HAP-1 (cell line): ENCODE results near the gene SRD5A1.

Experiments used
- DNase-seq, 2 experiments: peaks; one replicate each; pipeline ENCODE4 v3.0.0-alpha.2; 2016 to 2020; ENCODE audit warnings: low spot score in 2 of 2
- H3K27me3 ChIP-seq: fragments of 250-450 bp; sonication (Bioruptor Pico); 2 replicates; pipeline ENCODE4 v1.5.1; 2020; ENCODE audit warnings: low read depth, mild to moderate bottlenecking, moderate library complexity
- H3K36me3 ChIP-seq: fragments of 250-450 bp; sonication (Bioruptor Pico); replicated peaks from 2 replicates; pipeline ENCODE4 v1.5.1; 2020; ENCODE audit warnings: mild to moderate bottlenecking
- H3K4me1 ChIP-seq: fragments of 250-450 bp; sonication (Bioruptor Pico); 2 replicates; pipeline ENCODE4 v1.5.1; 2020; ENCODE audit warnings: mild to moderate bottlenecking
- H3K4me3 ChIP-seq: fragments of 250-450 bp; sonication (Bioruptor Pico); 2 replicates; pipeline ENCODE4 v1.5.1; 2020; ENCODE audit warnings: mild to moderate bottlenecking, moderate library complexity
- H3K9me3 ChIP-seq: fragments of 250-450 bp; sonication (Bioruptor Pico); 2 replicates; pipeline ENCODE4 v1.5.1; 2020; ENCODE audit warnings: mild to moderate bottlenecking, moderate library complexity
- in situ Hi-C: fragments of 300-500 bp; cut with MboI; formaldehyde crosslinking; loops from 3 replicates; pipeline ENCODE4 v1.14.3; 2020; ENCODE audit warnings: low sequenced_read_pairs, inconsistent platforms, mixed read lengths

SRD5A1 gene, protein sequence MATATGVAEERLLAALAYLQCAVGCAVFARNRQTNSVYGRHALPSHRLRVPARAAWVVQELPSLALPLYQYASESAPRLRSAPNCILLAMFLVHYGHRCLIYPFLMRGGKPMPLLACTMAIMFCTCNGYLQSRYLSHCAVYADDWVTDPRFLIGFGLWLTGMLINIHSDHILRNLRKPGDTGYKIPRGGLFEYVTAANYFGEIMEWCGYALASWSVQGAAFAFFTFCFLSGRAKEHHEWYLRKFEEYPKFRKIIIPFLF

GRCh38 chr5:6632888-6633468 lies at the start of gene SRD5A1, which contains the start of gene NSUN2:
Gene SRD5A1 (plus strand): TSS chr5:6633440. CDS start chr5:6633577, 137 bp downstream.
Gene NSUN2 (minus strand): TSS chr5:6633044. CDS start chr5:6632979, 65 bp downstream.
- Histone ChIP-seq H3K4me3 (peak within 1 kb of the TSS; percentile 83), H3K27me3 (no peaks in the 10 kb centered on the region), H3K4me1 (peaks cover 6% of the 10 kb centered on the region), H3K36me3 (peaks cover 49% of the 10 kb centered on the region), H3K9me3 (no peaks in the 10 kb centered on the region)
- peak; percentile 77 to 89 for DNase-seq
- in situ Hi-C loops: loop anchor here (5.0 kb wide), 1 partner anchor 84 kb away; no protein-coding TSS in a partner anchor

DNA sequence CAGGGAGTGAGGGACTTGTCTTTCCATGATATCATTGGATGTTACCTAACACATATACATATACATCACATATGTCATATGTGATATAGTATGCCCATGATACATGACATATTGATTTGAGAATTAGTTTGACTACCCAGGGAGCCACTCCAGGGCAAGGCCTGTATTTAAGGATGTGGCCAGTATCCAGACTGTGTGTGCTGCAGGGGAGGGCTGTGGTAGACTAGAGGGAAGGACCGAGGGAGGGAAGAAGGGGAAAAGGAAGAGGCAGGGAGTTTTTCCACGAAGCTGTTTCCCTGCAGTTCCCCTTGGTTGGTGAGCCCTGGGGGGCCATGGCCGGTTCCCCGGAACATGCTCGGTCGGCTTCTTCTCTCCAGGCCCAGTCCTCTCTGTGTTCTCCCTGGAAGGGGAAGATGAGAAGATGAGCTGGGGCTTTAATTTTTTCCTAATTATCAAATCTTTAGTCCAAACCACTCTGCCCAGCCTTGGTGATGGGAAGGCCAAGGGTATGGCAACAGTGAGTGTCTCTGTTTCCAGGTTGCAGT lies 49.1 kb upstream of the SRD5A1 start:
- in situ Hi-C loops: loop anchor here (25.0 kb wide), 1 partner anchor 1097 kb away; no protein-coding TSS in a partner anchor
- Histone ChIP-seq H3K27me3 (no peaks in the 10 kb centered on the region), H3K4me3 (no peak overlapping the region), H3K36me3 (no peaks in the 10 kb centered on the region), H3K9me3 (no peaks in the 10 kb centered on the region), H3K4me1 (no peaks in the 10 kb centered on the region)
- no peak for DNase-seq

GRCh38 chr5:6584727-6585126 lies 48.5 kb upstream of the SRD5A1 start:
- Histone ChIP-seq H3K4me3 (no peak overlapping the region), H3K4me1 (no peaks in the 10 kb centered on the region), H3K27me3 (no peaks in the 10 kb centered on the region), H3K36me3 (no peaks in the 10 kb centered on the region), H3K9me3 (no peaks in the 10 kb centered on the region)
- DNase-seq: no peak
- in situ Hi-C loops: loop anchor here (25.0 kb wide), 1 partner anchor 1097 kb away; no protein-coding TSS in a partner anchor

GRCh38 chr5:6585168-6585567 lies 48.1 kb upstream of the SRD5A1 start:
- in situ Hi-C loops: loop anchor here (25.0 kb wide), 1 partner anchor 1098 kb away; no protein-coding TSS in a partner anchor

DNA sequence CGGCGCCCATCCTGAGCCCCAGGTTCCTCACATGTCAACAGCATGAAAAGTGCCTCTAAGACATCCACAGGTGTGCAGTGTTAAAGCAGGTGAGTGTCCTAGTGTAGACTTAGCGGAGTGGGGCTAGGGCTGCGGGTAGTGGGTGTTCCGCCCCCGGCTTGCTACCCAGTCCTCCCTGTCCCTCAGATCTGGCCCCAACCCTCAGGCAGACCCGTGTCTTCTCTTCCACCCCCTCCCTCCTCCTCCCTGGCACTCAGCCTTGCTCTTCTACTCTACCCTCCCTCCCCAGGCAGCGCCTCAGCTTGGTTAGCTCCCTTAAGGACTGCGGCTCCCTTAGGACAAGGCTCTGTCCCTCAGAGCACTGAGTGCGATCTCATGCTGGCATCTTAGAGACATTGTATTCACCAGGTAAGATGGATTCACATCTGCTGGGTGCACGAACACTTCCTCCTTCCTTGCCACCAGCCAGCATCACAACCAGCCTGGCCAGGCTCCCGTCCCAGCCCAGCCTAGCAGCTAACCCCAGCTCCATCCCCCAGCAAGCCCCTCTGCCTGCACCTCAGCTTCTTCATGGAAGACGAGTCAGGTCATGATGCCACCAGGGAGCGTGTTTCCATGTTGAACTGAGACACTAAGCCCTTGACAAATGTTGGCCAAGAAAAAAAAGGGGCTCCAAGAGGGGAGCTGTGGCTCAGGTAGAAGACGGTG lies 47.1 kb upstream of the SRD5A1 start:
- H3K4me1 ChIP-seq: no peaks in the 10 kb centered on the region
- DNase-seq: no peak
- H3K36me3 ChIP-seq: no peaks in the 10 kb centered on the region
- H3K9me3 ChIP-seq: no peaks in the 10 kb centered on the region
- in situ Hi-C loops: loop anchor here (25.0 kb wide), 1 partner anchor 1099 kb away; no protein-coding TSS in a partner anchor
- H3K4me3 ChIP-seq: no peak overlapping the region
- H3K27me3 ChIP-seq: no peaks in the 10 kb centered on the region

More at GRCh38 chr5:6585168-6585567, 48.1 kb upstream of the SRD5A1 start:
- Histone ChIP-seq H3K36me3 (no peaks in the 10 kb centered on the region), H3K27me3 (no peaks in the 10 kb centered on the region), H3K4me3 (no peak overlapping the region), H3K9me3 (no peaks in the 10 kb centered on the region), H3K4me1 (no peaks in the 10 kb centered on the region)
- DNase-seq: no peak

DNA sequence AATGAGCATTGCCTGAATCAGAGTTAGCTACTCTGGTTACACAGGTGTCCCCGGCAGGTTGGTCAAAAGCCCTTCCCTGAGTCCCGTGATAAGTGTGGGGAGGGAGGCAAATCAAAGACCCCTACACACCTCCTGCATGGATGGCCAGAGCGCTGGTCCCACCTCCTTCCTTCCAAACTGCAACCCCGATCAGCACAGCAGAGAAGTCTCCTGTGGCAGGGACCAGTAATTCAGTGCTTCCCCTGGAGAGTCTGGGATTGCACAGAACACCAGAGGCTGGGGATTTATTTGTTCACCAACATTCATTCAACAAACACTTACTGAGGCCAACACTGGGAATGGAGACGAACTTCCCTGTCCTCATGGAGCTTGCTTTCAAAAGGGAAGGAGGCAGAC lies 46.6 kb upstream of the SRD5A1 start:
- H3K4me1 ChIP-seq: no peaks in the 10 kb centered on the region
- H3K9me3 ChIP-seq: no peaks in the 10 kb centered on the region
- no peaks in the 10 kb centered on the region for H3K36me3 ChIP-seq
- H3K4me3 ChIP-seq: no peak overlapping the region
- no peak for DNase-seq
- in situ Hi-C loops: loop anchor here (25.0 kb wide), 1 partner anchor 1099 kb away; no protein-coding TSS in a partner anchor
- no peaks in the 10 kb centered on the region for H3K27me3 ChIP-seq

GRCh38 chr5:6587171-6587570 lies 46.1 kb upstream of the SRD5A1 start:
- in situ Hi-C loops: loop anchor here (25.0 kb wide), 1 partner anchor 1100 kb away; no protein-coding TSS in a partner anchor
- no peak for DNase-seq
- no peaks in the 10 kb centered on the region for H3K4me1 ChIP-seq
- H3K27me3 ChIP-seq: no peaks in the 10 kb centered on the region
- H3K4me3 ChIP-seq: no peak overlapping the region
- no peaks in the 10 kb centered on the region for H3K9me3 ChIP-seq
- no peaks in the 10 kb centered on the region for H3K36me3 ChIP-seq

GRCh38 chr5:6590581-6590980 lies 42.7 kb upstream of the SRD5A1 start:
- no peak for DNase-seq
- H3K36me3 ChIP-seq: no peaks in the 10 kb centered on the region
- H3K4me3 ChIP-seq: no peak overlapping the region
- no peaks in the 10 kb centered on the region for H3K27me3 ChIP-seq
- H3K4me1 ChIP-seq: no peaks in the 10 kb centered on the region
- no peaks in the 10 kb centered on the region for H3K9me3 ChIP-seq
- in situ Hi-C loops: loop anchor here (25.0 kb wide), 1 partner anchor 1103 kb away; no protein-coding TSS in a partner anchor

GRCh38 chr5:6591671-6592288 lies 41.5 kb upstream of the SRD5A1 start:
- H3K27me3 ChIP-seq: no peaks in the 10 kb centered on the region
- H3K9me3 ChIP-seq: no peaks in the 10 kb centered on the region
- in situ Hi-C loops: loop anchor here (25.0 kb wide), 1 partner anchor 1104 kb away; no protein-coding TSS in a partner anchor
- no peaks in the 10 kb centered on the region; the same call in 1 of the 2 replicates for H3K36me3 ChIP-seq
- H3K4me1 ChIP-seq: no peaks in the 10 kb centered on the region
- no peak overlapping the region for H3K4me3 ChIP-seq
- DNase-seq: no peak

- DNase-seq: no peak
- H3K4me3 ChIP-seq: no peak overlapping the region
- in situ Hi-C loops: loop anchor here (25.0 kb wide), 1 partner anchor 1105 kb away; no protein-coding TSS in a partner anchor
Observed at GRCh38 chr5:6592601-6593000, 40.6 kb upstream of the SRD5A1 start.

GRCh38 chr5:6593148-6594016 lies 39.9 kb upstream of the SRD5A1 start:
- Histone ChIP-seq H3K27me3 (no peaks in the 10 kb centered on the region), H3K9me3 (no peaks in the 10 kb centered on the region), H3K4me1 (no peaks in the 10 kb centered on the region), H3K36me3 (peaks cover 8% of the 10 kb centered on the region), H3K4me3 (no peak overlapping the region)
- no peak for DNase-seq
- in situ Hi-C loops: loop anchor here (25.0 kb wide), 1 partner anchor 1106 kb away; no protein-coding TSS in a partner anchor

More at GRCh38 chr5:6592601-6593000, 40.6 kb upstream of the SRD5A1 start:
- Histone ChIP-seq H3K36me3 (peaks cover under 1% of the 10 kb centered on the region), H3K4me1 (no peaks in the 10 kb centered on the region), H3K9me3 (no peaks in the 10 kb centered on the region), H3K27me3 (no peaks in the 10 kb centered on the region)

GRCh38 chr5:6594066-6594465 lies 39.2 kb upstream of the SRD5A1 start:
- no peak for DNase-seq
- in situ Hi-C loops: loop anchor here (25.0 kb wide), 1 partner anchor 1107 kb away; no protein-coding TSS in a partner anchor
- H3K4me1 ChIP-seq: no peaks in the 10 kb centered on the region
- H3K4me3 ChIP-seq: no peak overlapping the region
- peaks cover 15% of the 10 kb centered on the region for H3K36me3 ChIP-seq
- H3K9me3 ChIP-seq: no peaks in the 10 kb centered on the region
- H3K27me3 ChIP-seq: no peaks in the 10 kb centered on the region
